GM23248 (cell line): Measurements from ENCODE around the gene TCTN1. TPM values are rescaled to one million over a fixed set of nuclear protein-coding genes. Genes with fewer than 3 reads are reported as not detected.

Experiments used
- DNase-seq: peaks from one replicate; pipeline ENCODE4 v3.0.0-alpha.2; 2015
- H2AFZ ChIP-seq: fragments of 200-600 bp; sonication (generic); 2 replicates; pipeline ENCODE4 v1.6.1; 2016; ENCODE audit warnings: antibody characterized with exemption
- H3F3A ChIP-seq: fragments of 200-600 bp; sonication (generic); 2 replicates; pipeline ENCODE4 v1.6.1; 2016; ENCODE audit warnings: mild to moderate bottlenecking, antibody characterized with exemption, mixed run types; ENCODE audit not compliant: insufficient read depth
- H3K27ac ChIP-seq: fragments of 200-600 bp; sonication (generic); 2 replicates; pipeline ENCODE4 v1.5.1; 2016; ENCODE audit warnings: mild to moderate bottlenecking
- H3K27me3 ChIP-seq: fragments of 200-600 bp; sonication (generic); replicated peaks from 2 replicates; pipeline ENCODE4 v1.6.1; 2016; ENCODE audit warnings: mild to moderate bottlenecking; ENCODE audit not compliant: insufficient read depth
- H3K36me3 ChIP-seq: fragments of 200-600 bp; sonication (generic); 2 replicates; pipeline ENCODE4 v1.6.1; 2016; ENCODE audit warnings: low read depth, mild to moderate bottlenecking
- H3K4me1 ChIP-seq: fragments of 200-600 bp; sonication (generic); 2 replicates; pipeline ENCODE4 v1.6.1; 2016; ENCODE audit warnings: mild to moderate bottlenecking; ENCODE audit not compliant: insufficient read depth
- H3K4me2 ChIP-seq: fragments of 200-600 bp; sonication (generic); one replicate; pipeline ENCODE4 v1.6.1; 2016; ENCODE audit warnings: mild to moderate bottlenecking; ENCODE audit not compliant: unreplicated experiment
- H3K4me3 ChIP-seq: fragments of 200-600 bp; sonication (generic); 2 replicates; pipeline ENCODE4 v1.5.1; 2016; ENCODE audit warnings: mild to moderate bottlenecking
- H3K79me2 ChIP-seq: fragments of 200-600 bp; sonication (generic); 2 replicates; pipeline ENCODE4 v1.6.1; 2016; ENCODE audit warnings: mild to moderate bottlenecking; ENCODE audit not compliant: insufficient read depth
- H3K9ac ChIP-seq: fragments of 200-600 bp; sonication (generic); 2 replicates; pipeline ENCODE4 v1.6.1; 2016; ENCODE audit warnings: mild to moderate bottlenecking
- H3K9me2 ChIP-seq: fragments of 200-600 bp; sonication (generic); 2 replicates; pipeline ENCODE4 v1.6.1; 2016; ENCODE audit warnings: mixed run types, mild to moderate bottlenecking, moderate library complexity; ENCODE audit not compliant: insufficient read depth
- H3K9me3 ChIP-seq: fragments of 200-600 bp; sonication (generic); one replicate; pipeline ENCODE4 v1.6.1; 2017; ENCODE audit warnings: low read depth
- H4K20me1 ChIP-seq: fragments of 200-600 bp; sonication (generic); 2 replicates; pipeline ENCODE4 v1.6.0; 2016; ENCODE audit not compliant: insufficient read depth
- EZH2 ChIP-seq: fragments of 200-600 bp; sonication (generic); IDR thresholded peaks from 2 replicates; pipeline ENCODE4 v1.6.1; 2018; ENCODE audit warnings: antibody characterized with exemption, mild to moderate bottlenecking; ENCODE audit not compliant: insufficient read depth, poor library complexity, severe bottlenecking
- EZH2phosphoT487 ChIP-seq: fragments of 200-600 bp; sonication (generic); IDR thresholded peaks from 2 replicates; pipeline ENCODE4 v1.6.1; 2018; ENCODE audit warnings: antibody characterized with exemption, moderate library complexity, mild to moderate bottlenecking, low read depth; ENCODE audit not compliant: insufficient read depth
- WGBS, 2 experiments: methylation state at CpG; one replicate each; pipeline ENCODE4 v1.1.6; 2015 to 2017; ENCODE audit warnings: low lambda C conversion rate in 2 of 2, low coverage in 1 of 2; ENCODE audit errors: missing lambda C conversion rate in 2 of 2; 5-methylcytosine and 5-hydroxymethylcytosine counted together
- in situ Hi-C: fragments of 300-500 bp; cut with MboI; formaldehyde crosslinking; loops from 2 replicates; pipeline ENCODE4 v1.15.0; 2020
- polyA plus RNA-seq: library from polyadenylated mRNA; unstranded; fragments of >200 nt; fragmentation: Nextera tagmentation; extraction: Ambion mirVana; gene quantifications from 2 replicates; pipeline ENCODE4 v1.2.1, GENCODE V29; 2016
- small RNA-seq: library from RNA; depleted of rRNA; stranded (forward); fragments of <200 nt; gene quantifications from one replicate; pipeline ENCODE3, GENCODE V24; 2014; ENCODE audit warnings: low read depth, low replicate concordance
- total RNA-seq: library from RNA; depleted of rRNA; stranded (reverse); fragments of >200 nt; shearing (Covaris generic); gene quantifications from 2 replicates; pipeline ENCODE4 v1.2.3, GENCODE V29; 2014; rRNA removed

The TCTN1 gene
- total and polyA plus RNA-seq, 2 experiments from 2014 or later: 44.3 to 65.2 TPM

DNA sequence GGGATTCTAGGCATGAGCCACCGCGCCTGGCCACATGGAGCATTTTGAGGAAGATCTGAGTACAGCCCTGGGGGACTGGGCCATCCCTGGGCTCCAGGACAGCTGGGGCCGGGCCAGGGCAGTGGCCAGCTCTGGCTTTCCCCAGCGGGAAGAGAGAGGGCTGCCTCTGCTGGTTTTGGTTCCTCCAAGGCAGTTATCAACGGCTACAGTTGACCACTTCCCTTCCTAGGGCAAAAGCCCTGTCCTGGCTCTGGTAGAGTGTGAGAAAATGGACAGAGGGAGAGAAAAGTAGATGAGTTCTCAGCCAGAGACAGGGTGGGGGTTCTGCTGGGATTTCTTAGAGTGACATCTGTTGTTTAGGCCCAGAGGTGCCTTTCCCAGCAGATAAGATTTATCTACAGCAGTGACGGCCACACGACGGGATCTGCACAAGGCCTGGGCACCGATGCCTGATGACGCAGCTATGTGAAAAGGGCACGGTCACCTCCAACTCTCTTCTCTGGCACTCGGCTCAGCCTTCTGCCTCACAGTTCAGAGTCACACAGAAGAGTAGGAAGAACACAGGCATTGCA, 80.5 kb downstream of the TCTN1 start:
- no peak overlapping the region for H3K4me3 ChIP-seq
- H3F3A ChIP-seq: no peaks in the 10 kb centered on the region
- H3K79me2 ChIP-seq: no peaks in the 10 kb centered on the region
- TF ChIP-seq EZH2 (no peak), EZH2phosphoT487 (no peak)
- no peak for DNase-seq
- H3K9ac ChIP-seq: no peak overlapping the region
- 77% methylated on average over 12 of the region's 12 CpGs for WGBS, 2 experiments
- H3K27me3 ChIP-seq: no peaks in the 10 kb centered on the region
- no peaks in the 10 kb centered on the region for H4K20me1 ChIP-seq
- no peak overlapping the region for H3K27ac ChIP-seq
- H3K4me1 ChIP-seq: no peaks in the 10 kb centered on the region; the same call in 1 of the 2 replicates
- no peak overlapping the region for H2AFZ ChIP-seq
- H3K9me2 ChIP-seq: no peaks in the 10 kb centered on the region
- in situ Hi-C loops: no loop called here
- H3K9me3 ChIP-seq: no peaks in the 10 kb centered on the region
- no peak overlapping the region for H3K4me2 ChIP-seq
- no peaks in the 10 kb centered on the region for H3K36me3 ChIP-seq

DNA sequence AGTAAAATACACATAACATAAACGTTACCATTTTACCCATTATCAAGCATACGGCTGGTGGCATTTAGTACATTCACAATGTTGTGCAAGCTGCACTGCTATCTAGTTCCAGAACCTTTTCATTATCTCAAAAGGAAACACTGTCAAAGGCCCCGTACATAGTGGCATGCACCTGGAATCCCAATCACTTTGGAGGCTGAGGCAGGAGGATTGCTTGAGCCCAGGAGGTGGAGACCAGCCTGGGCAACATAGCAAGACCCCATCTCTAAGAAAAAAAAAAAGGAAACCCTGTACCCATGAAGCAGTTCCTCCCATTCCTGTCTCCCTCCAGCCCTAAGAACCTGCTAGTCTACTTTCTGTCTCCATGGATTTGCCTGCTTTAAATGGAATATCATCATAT, 82.4 kb downstream of the TCTN1 start:
- Histone ChIP-seq H3K36me3 (no peaks in the 10 kb centered on the region), H3K4me1 (no peaks in the 10 kb centered on the region; the same call in 1 of the 2 replicates), H3K9ac (no peak overlapping the region), H2AFZ (no peak overlapping the region), H3K27ac (no peak overlapping the region), H3F3A (no peaks in the 10 kb centered on the region), H3K4me2 (no peak overlapping the region), H3K9me2 (no peaks in the 10 kb centered on the region), H3K9me3 (no peaks in the 10 kb centered on the region), H3K4me3 (no peak overlapping the region), H3K79me2 (no peaks in the 10 kb centered on the region), H4K20me1 (no peaks in the 10 kb centered on the region), H3K27me3 (no peaks in the 10 kb centered on the region)
- TF ChIP-seq EZH2 (no peak), EZH2phosphoT487 (no peak)
- in situ Hi-C loops: no loop called here
- WGBS, 2 experiments: 61% methylated on average over 3 of the region's 3 CpGs
- DNase-seq: no peak

DNA sequence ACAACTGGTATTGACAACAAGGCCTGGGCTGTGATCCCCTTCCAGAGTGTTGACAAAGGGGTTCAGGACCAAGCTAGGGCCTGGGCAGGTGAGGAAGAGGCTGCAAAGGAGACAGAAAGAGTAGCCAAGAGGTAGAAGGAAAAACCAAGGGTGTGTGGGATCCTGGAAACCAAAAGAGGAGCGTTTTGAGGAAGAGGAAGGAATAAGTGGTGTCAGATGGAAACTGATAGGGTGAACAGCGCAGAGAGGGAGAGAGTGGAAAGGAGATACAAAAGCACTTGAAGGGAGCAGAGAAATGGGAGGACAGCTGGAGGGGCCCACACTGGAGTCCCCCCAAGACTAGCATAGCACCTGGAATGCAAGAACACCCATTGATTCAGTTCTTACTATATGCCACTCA, 83.3 kb downstream of the TCTN1 start:
- TF ChIP-seq EZH2phosphoT487: no peak
- TF ChIP-seq EZH2: no peak
- no peak overlapping the region for H3K4me3 ChIP-seq
- no peak overlapping the region for H3K9ac ChIP-seq
- in situ Hi-C loops: no loop called here
- DNase-seq: no peak
- H3K36me3 ChIP-seq: no peaks in the 10 kb centered on the region
- H4K20me1 ChIP-seq: no peaks in the 10 kb centered on the region
- no peak overlapping the region for H2AFZ ChIP-seq
- no peaks in the 10 kb centered on the region for H3K79me2 ChIP-seq
- no peaks in the 10 kb centered on the region for H3K9me2 ChIP-seq
- H3K4me1 ChIP-seq: no peaks in the 10 kb centered on the region; the same call in 1 of the 2 replicates
- H3F3A ChIP-seq: no peaks in the 10 kb centered on the region
- no peak overlapping the region for H3K4me2 ChIP-seq
- H3K27me3 ChIP-seq: no peaks in the 10 kb centered on the region
- WGBS, 2 experiments: 71 to 77% methylated on average over 2 of the region's 2 CpGs
- H3K27ac ChIP-seq: no peak overlapping the region
- no peaks in the 10 kb centered on the region for H3K9me3 ChIP-seq

DNA sequence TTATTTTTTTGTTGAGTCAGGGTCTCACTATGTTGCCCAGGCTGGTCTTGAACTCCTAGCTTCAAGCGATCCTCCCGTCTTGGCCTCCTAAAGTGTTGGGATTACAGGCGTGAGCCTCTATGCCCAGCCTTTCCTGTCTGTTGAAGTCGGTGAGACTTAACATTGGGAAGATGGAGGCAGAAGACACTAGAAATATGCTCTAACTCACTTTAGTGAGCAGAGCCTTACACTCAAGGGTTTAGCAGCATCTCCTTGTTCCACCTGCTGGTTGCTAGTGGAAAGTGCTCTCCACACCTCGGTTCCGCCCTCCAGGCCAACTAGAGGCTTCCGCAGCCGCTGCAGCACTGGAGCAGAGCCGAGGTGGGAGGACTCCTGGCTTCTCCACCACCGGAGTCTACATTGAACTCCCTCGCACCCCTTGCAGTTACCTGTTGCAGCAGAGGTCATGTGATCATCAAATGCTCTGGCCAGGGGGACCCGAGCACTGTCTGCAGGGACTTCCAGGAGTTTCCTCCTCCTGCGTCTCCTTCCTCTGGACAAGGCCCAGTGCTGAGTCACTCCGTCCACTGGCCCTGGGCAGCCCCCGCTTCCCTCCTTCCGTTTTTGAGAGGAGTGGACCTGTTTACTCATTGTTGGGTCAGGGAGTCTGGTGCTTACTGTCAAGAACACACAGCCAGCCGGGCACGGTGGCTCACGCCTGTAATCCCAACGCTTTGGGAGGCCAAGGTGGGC, 84.4 kb downstream of the TCTN1 start:
- Histone ChIP-seq H3K27me3 (no peaks in the 10 kb centered on the region), H3K4me1 (no peaks in the 10 kb centered on the region; the same call in 1 of the 2 replicates), H3F3A (no peaks in the 10 kb centered on the region), H3K9me2 (no peaks in the 10 kb centered on the region), H3K9ac (no peak overlapping the region), H4K20me1 (no peaks in the 10 kb centered on the region), H3K9me3 (no peaks in the 10 kb centered on the region), H3K4me3 (peak overlapping the region; percentile 53), H3K36me3 (no peaks in the 10 kb centered on the region), H3K27ac (no peak overlapping the region), H2AFZ (peak overlapping the region; percentile 59), H3K79me2 (no peaks in the 10 kb centered on the region), H3K4me2 (peak overlapping the region; percentile 41)
- 29 to 31% methylated on average over 19 to 20 of the region's 20 CpGs for WGBS, 2 experiments
- DNase-seq: peak; percentile 90
- in situ Hi-C loops: no loop called here
- TF ChIP-seq EZH2phosphoT487 (no peak), EZH2 (no peak)

Small RNA genes lying within 50 kb of the gene (small RNA-seq; reads per million reads assigned to genes)
- gene RN7SL387P: not detected

Other genes with a start within 250 kb of the TCTN1 start
- 46.5 and 50.2 TPM in 2 replicates for gene ANAPC7, start 210.4 kb upstream of the TCTN1 start, total RNA-seq
- 35.5 and 38.7 TPM in 2 replicates for gene ANAPC7, start 210.4 kb upstream of the TCTN1 start, polyA plus RNA-seq
- 552 and 686 TPM in 2 replicates for gene ARPC3, start 163.8 kb upstream of the TCTN1 start, total RNA-seq
- gene ARPC3, start 163.8 kb upstream of the TCTN1 start, polyA plus RNA-seq: 503 and 511 TPM in 2 replicates
- 18.4 and 33.4 TPM in 2 replicates for gene GPN3, start 145.9 kb upstream of the TCTN1 start, total RNA-seq
- 43.5 and 47.4 TPM in 2 replicates for gene GPN3, start 145.9 kb upstream of the TCTN1 start, polyA plus RNA-seq
- gene FAM216A, start 145.3 kb upstream of the TCTN1 start, total RNA-seq: 11.5 and 18.1 TPM in 2 replicates
- 25.2 and 25.8 TPM in 2 replicates for gene FAM216A, start 145.3 kb upstream of the TCTN1 start, polyA plus RNA-seq
- 61.2 and 72.3 TPM in 2 replicates for gene VPS29, start 112.0 kb upstream of the TCTN1 start, total RNA-seq
- gene VPS29, start 112.0 kb upstream of the TCTN1 start, polyA plus RNA-seq: 202 and 206 TPM in 2 replicates
- gene RAD9B, start 111.8 kb upstream of the TCTN1 start, total RNA-seq: 0.13 and 0.97 TPM in 2 replicates
- 0.19 and 0.22 TPM in 2 replicates for gene RAD9B, start 111.8 kb upstream of the TCTN1 start, polyA plus RNA-seq
- 3.2 and 3.4 TPM in 2 replicates for gene PPTC7, start 30.8 kb upstream of the TCTN1 start, total RNA-seq
- gene PPTC7, start 30.8 kb upstream of the TCTN1 start, polyA plus RNA-seq: 2.2 and 2.4 TPM in 2 replicates
- 4.1 and 7.6 TPM in 2 replicates for gene HVCN1, start 75.0 kb downstream of the TCTN1 start, total RNA-seq
- 3.0 and 3.1 TPM in 2 replicates for gene HVCN1, start 75.0 kb downstream of the TCTN1 start, polyA plus RNA-seq
- gene PPP1CC, start 128.8 kb downstream of the TCTN1 start, total RNA-seq: 110 and 116 TPM in 2 replicates
- gene PPP1CC, start 128.8 kb downstream of the TCTN1 start, polyA plus RNA-seq: 37.4 and 41.8 TPM in 2 replicates
- not detected in 2 replicates for gene CCDC63, start 232.9 kb downstream of the TCTN1 start, total RNA-seq
- not detected in 2 replicates for gene CCDC63, start 232.9 kb downstream of the TCTN1 start, polyA plus RNA-seq